DMS79 (cell line): Measurements from ENCODE around the gene CHCHD6.

Experiments used
- DNase-seq: peaks from one replicate; lab custom pipeline; 2025; lab: John Stamatoyannopoulos, UW

Gene CHCHD6

GRCh38 chr3:126826693-126827092 lies 122.7 kb downstream of the CHCHD6 start:
- DNase-seq, result no peak

DNA sequence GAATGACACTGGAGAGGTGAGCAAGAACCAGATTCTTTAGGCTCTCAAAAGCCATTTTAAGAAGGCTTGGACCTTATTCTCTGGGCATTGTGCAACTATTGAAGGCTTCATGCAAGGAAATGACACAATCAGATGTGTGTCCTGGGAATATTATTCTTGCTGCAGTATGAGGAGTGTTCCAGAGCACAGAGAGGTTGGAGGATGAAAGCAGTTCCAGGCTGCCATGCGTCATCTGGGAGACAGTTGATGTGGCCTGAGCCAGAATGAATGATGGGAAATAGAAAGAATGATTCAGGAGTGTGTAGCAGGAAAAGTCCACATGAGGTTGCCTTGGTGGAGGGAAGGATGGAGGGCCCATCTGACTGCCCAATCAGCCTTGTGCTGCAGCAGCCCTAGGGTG lies 123.1 kb downstream of the CHCHD6 start:
- DNase-seq, result no peak

- DNase-seq, result no peak
Measured at GRCh38 chr3:126828306-126828705, 124.3 kb downstream of the CHCHD6 start.

DNA sequence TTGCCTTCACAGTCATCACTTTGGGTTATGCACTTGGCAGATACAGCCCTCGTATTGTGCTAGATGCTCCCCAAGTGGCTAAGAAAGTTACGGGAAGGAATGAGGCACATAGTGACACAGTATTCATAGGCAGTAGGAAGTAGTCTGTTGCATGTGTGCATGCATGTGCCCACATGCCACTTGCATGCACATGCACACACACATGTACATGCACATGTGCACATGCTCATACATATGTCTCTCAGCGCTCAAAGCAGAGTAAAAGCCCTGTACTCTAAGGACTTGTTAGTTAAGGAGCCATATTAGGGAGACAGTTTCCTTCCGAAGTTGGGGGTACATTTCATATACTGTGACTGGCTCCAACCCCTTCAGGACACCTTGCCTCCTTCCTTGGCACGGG lies 128.9 kb downstream of the CHCHD6 start:
- no peak for DNase-seq

GRCh38 chr3:126834596-126835471 lies 130.8 kb downstream of the CHCHD6 start:
- DNase-seq, result no peak

DNA sequence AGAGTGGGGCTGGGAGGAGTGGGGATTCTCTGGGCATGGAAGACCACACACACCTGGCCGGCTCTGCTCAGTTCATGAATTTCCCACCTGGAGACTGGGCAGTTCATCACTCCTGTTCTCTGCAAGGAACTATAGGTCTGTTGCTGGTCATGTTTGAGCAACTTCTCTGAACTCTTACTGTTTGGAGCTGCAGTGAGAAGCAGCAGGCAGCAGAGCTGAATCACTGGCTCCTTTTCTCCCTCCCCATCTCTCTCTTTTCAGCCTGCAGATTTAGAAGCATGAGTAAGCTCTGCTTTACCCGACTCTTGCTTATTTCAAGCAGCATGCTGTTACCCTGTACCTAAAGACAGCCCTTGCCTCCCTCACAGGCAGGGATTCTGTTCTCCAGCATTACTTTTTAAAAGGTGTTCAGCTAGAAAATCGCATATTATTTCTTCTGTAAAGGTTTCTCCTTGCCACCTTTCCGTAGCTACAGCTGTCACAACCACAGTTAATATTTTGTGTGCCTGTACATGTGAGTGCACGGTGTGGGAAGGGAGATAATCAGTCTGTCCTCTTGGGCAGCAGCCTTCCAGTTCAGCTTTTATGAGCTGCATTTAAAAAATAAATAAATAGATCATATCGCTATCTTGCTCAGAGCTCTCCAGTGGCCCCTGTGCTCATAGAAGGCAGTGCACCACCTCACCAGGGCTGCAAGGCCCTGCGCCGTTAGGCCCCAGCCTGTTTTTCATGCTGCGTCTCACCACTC lies 131.6 kb downstream of the CHCHD6 start:
- DNase-seq, result no peak

- no peak for DNase-seq
Measured at GRCh38 chr3:126836220-126836860, 132.3 kb downstream of the CHCHD6 start.

DNA sequence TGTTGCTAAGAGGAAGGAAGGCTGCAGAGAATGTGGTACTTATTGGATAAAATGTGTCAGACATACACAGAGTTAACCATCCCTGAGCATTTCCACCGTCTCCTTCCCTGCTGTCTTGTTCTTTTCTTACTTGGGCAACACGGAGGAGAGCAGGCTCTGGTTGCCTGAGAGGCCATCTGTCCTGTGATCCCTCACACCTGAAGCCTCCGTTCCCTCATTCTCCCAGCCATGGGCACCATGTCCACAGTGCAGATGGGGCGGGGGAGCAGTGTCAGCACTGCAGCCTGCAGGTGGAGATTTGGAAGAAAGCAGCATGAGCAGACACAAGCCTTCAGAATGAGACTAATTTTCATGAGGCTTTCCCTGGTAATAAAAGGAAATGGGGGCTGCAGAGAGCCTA lies 133.7 kb downstream of the CHCHD6 start:
- no peak for DNase-seq

DNA sequence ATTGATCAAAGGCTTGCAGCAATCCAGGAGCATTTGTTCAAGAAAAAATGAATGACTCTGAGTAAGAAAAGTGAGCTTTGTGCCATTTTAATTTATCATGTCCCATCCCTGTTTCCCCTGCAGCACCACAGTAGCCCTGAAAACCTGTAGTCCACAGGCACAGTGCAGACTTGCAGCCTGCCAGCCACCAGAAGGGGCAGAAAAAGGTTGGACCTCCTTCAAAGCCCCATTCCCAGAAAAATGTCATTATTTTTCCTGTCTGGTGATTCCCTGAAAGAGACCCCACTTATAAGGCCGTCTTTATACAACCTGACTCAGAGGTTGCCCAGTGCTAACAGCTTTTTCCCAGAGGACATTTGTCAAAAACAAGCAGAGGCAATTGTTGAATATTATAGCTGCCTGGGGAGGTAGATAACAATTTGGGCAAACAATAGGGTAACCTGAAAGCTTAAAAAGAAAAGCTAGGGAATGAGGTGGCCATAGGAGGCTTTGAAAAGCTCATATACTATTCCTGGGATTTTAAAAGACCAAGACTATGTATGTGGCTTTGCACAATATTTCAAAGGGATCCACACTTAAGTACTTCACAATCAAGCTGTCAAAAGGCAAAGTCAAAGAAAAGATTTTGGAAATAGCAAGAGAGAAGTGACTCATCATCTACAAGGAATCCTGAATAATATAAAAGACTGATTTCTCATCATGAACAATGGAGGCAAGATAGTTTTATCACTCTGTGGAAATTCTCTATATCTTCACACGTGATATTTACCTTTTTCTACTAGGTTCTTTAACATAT lies 142.1 kb downstream of the CHCHD6 start:
- DNase-seq, result no peak

GRCh38 chr3:126847061-126847460 lies 143.0 kb downstream of the CHCHD6 start:
- no peak for DNase-seq

DNA sequence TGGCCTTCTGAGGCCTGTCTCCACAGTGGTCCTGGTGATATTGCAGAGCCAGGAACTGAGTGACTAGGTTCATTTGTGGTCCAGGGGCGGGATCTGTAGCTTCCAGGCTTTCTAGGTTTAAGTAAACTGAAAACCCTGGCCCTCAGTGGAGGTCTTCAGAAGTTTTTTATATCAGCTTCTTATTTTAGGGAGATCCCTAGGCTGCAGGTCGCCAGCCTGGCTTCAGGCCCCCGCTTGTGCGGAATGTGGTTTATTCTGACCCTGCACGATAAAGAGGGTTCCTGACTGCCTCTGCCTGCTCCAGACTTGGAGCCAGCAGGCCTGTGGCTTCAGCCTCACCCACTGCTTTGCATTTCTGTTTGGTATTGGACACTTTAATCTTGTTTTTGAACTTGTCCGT lies 145.0 kb downstream of the CHCHD6 start:
- DNase-seq, result no peak

GRCh38 chr3:126849768-126850167 lies 145.7 kb downstream of the CHCHD6 start:
- no peak for DNase-seq

- DNase-seq, result no peak
Measured at GRCh38 chr3:126850370-126851085, 146.5 kb downstream of the CHCHD6 start.

GRCh38 chr3:126851382-126851781 lies 147.3 kb downstream of the CHCHD6 start:
- no peak for DNase-seq

GRCh38 chr3:126851934-126852333 lies 147.9 kb downstream of the CHCHD6 start:
- no peak for DNase-seq

DNA sequence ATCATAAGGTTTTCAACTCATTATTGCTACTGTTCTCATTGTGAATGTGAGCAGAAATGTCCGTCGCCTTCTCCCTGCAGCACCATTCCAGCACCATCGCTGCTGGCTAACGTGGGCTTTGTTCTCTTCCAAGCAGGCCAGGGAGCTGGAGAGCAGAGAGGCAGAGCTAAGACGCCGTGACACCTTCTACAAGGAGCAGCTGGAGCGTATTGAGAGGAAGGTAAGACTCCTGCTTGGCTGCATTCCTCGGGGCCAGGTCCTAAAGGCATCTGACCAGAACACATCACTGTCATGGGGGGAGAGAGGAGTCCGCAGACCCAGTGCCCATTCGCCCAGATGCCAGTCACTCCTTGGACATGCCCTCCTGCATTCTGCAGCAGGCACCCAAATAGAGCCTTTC lies 148.5 kb downstream of the CHCHD6 start:
- DNase-seq, result peak; percentile 65

GRCh38 chr3:126854666-126855065 lies 150.6 kb downstream of the CHCHD6 start:
- no peak for DNase-seq

DNA sequence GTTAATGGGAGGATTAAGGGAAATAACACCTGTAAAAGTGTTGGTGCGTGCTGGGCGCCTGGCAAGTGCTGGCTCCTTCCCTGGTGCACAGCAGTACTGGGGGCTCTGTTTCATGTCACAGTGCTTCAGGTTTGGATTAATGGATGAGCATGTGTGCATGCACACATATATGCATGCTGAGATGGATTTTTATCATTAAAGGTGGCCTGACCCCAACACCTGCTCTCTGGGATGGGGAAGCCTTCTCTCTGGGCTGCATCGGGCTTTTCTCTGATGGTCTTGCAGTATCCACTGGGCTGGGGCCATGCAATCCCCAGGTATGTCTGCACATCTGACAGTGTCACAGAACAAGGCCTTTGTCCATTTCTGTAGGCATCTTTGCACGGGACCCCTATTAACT lies 151.3 kb downstream of the CHCHD6 start:
- DNase-seq, result no peak

DNA sequence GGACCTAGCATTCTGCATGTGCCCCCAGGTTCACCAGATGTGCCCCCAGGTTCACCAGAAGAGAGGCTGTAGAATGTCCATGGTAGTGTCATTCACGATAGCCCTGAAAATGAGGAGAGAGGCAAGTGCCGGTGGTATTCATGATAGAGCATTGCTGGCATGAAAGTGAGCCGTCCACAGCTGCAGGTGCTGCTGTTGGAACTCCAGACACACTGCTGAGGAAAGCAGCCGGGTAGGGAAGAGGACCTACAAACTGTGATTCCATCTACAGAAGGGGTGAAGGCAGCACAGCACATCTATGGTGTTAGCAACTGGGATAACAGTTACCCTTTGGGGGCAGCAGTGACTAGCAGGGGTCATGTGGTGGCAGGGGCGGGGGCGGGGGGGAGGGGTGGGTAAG lies 153.9 kb downstream of the CHCHD6 start:
- no peak for DNase-seq

DNA sequence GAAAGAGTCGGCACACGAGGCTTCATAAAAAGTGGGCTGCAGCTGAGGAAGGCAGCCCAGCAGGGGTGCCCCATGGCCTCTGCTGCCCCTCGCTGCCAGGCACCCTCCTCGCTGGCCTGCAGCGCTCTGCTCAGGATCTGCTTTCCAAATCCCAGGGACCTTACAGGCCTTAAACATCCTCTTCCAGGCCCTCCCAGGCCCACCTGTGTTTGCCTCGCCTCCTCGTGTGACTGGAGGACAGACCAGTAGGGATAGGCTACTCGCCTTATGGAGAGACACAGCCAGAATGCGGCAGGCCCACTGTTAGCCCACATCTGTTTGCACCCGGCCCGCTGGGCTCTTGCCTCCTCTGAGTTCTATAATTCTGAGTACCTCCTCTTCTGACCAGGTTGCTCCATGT lies 154.4 kb downstream of the CHCHD6 start:
- DNase-seq, result no peak

- no peak for DNase-seq
Measured at GRCh38 chr3:126858887-126859286, 154.8 kb downstream of the CHCHD6 start.
